GM23338 (cell line): ENCODE results near the gene TENT5A. TPM values are rescaled to one million over a fixed set of nuclear protein-coding genes. Genes with fewer than 3 reads are reported as not detected.

Experiments
- ATAC-seq: fragments of 200-7000 bp; cut with Tn5 transposase; 3 replicates; pipeline ENCODE4 v1.9.1; 2020
- DNase-seq: peaks from one replicate; pipeline ENCODE4 v3.0.0-alpha.2; 2015; ENCODE audit warnings: low spot score
- H2AFZ ChIP-seq: fragments of 200-600 bp; sonication (generic); 2 replicates; pipeline ENCODE4 v1.8.0; 2016; ENCODE audit warnings: antibody characterized with exemption, mild to moderate bottlenecking, moderate library complexity
- H3F3A ChIP-seq: fragments of 200-600 bp; sonication (generic); replicated peaks from 2 replicates; pipeline ENCODE4 v1.8.0; 2017; ENCODE audit warnings: antibody characterized with exemption, mixed run types, low read depth
- H3K27ac ChIP-seq: fragments of 200-600 bp; sonication (generic); 2 replicates; pipeline ENCODE4 v1.6.1; 2016; ENCODE audit warnings: low read depth
- H3K27me3 ChIP-seq: fragments of 200-600 bp; sonication (generic); 2 replicates; pipeline ENCODE4 v1.8.0; 2016; ENCODE audit warnings: mild to moderate bottlenecking, mixed run types, moderate library complexity; ENCODE audit not compliant: insufficient read depth
- H3K36me3 ChIP-seq: fragments of 200-600 bp; sonication (generic); 2 replicates; pipeline ENCODE4 v1.8.0; 2016; ENCODE audit warnings: mild to moderate bottlenecking; ENCODE audit not compliant: insufficient read depth
- H3K4me1 ChIP-seq: fragments of 200-600 bp; sonication (generic); 2 replicates; pipeline ENCODE4 v1.8.0; 2016; ENCODE audit warnings: mild to moderate bottlenecking, moderate library complexity; ENCODE audit not compliant: insufficient read depth
- H3K4me2 ChIP-seq: fragments of 200-600 bp; sonication (generic); 2 replicates; pipeline ENCODE4 v1.7.1; 2017; ENCODE audit warnings: mixed run types
- H3K4me3 ChIP-seq: fragments of 200-600 bp; sonication (generic); 2 replicates; pipeline ENCODE4 v1.6.1; 2016; ENCODE audit warnings: mixed run types
- H3K79me2 ChIP-seq: fragments of 200-600 bp; sonication (generic); replicated peaks from 2 replicates; pipeline ENCODE4 v1.8.0; 2017; ENCODE audit warnings: mild to moderate bottlenecking; ENCODE audit not compliant: insufficient read depth
- H3K9me2 ChIP-seq: fragments of 200-600 bp; sonication (generic); 2 replicates; pipeline ENCODE4 v1.8.0; 2017; ENCODE audit not compliant: insufficient read depth
- H4K20me1 ChIP-seq: fragments of 200-600 bp; sonication (generic); replicated peaks from 2 replicates; pipeline ENCODE4 v1.8.0; 2017; ENCODE audit warnings: mild to moderate bottlenecking; ENCODE audit not compliant: insufficient read depth
- H3K27ac Mint-ChIP-seq: 2 replicates; pipeline ENCODE4 v1.8.0; 2020; ENCODE audit warnings: inconsistent platforms, mild to moderate bottlenecking, moderate library complexity, mixed read lengths
- H3K27me3 Mint-ChIP-seq: 3 replicates; pipeline ENCODE4 v1.8.0; 2022; ENCODE audit warnings: low read depth, mild to moderate bottlenecking, moderate library complexity, mixed read lengths, inconsistent platforms; ENCODE audit not compliant: insufficient read depth, poor library complexity
- H3K36me3 Mint-ChIP-seq: 3 replicates; pipeline ENCODE4 v1.8.0; 2021; ENCODE audit warnings: low read depth, mild to moderate bottlenecking, inconsistent platforms, moderate library complexity, mixed read lengths
- H3K4me1 Mint-ChIP-seq: 3 replicates; pipeline ENCODE4 v1.8.0; 2020; ENCODE audit warnings: mild to moderate bottlenecking, inconsistent platforms, mixed read lengths
- H3K4me3 Mint-ChIP-seq: 3 replicates; pipeline ENCODE4 v1.8.0; 2021; ENCODE audit warnings: moderate library complexity, mild to moderate bottlenecking, inconsistent platforms, mixed read lengths
- H3K9me3 Mint-ChIP-seq: 3 replicates; pipeline ENCODE4 v1.8.0; 2020; ENCODE audit warnings: moderate library complexity, mild to moderate bottlenecking, inconsistent platforms, mixed read lengths
- CREB1 ChIP-seq: fragments of 250-450 bp; sonication (Bioruptor Pico); IDR thresholded peaks from 2 replicates; pipeline ENCODE4 v1.5.0; 2020; ENCODE audit warnings: low read depth, mild to moderate bottlenecking, moderate library complexity
- EZH2 ChIP-seq: fragments of 200-600 bp; sonication (generic); IDR thresholded peaks from one replicate; pipeline ENCODE4 v1.8.0; 2017; ENCODE audit warnings: antibody characterized with exemption, mild to moderate bottlenecking, low read depth; ENCODE audit not compliant: unreplicated experiment
- JUNB ChIP-seq: IDR thresholded peaks from one replicate; pipeline ENCODE4 v1.6.1; 2016; ENCODE audit warnings: antibody characterized with exemption; ENCODE audit not compliant: unreplicated experiment
- NANOG ChIP-seq: IDR thresholded peaks from 2 replicates; pipeline ENCODE4 v1.6.1; 2016; ENCODE audit warnings: antibody characterized with exemption, borderline replicate concordance
- POLR2AphosphoS5 ChIP-seq: IDR thresholded peaks from 2 replicates; pipeline ENCODE4 v1.6.1; 2016; ENCODE audit warnings: antibody characterized with exemption, low read depth
- polyA plus RNA-seq: library from polyadenylated mRNA; unstranded; fragments of >200 nt; fragmentation: Nextera tagmentation; extraction: Ambion mirVana; gene quantifications from 2 replicates; pipeline ENCODE4 v1.2.1, GENCODE V29; 2016
- total RNA-seq: library from RNA; depleted of rRNA; stranded (reverse); fragments of >200 nt; shearing (Covaris generic); gene quantifications from 2 replicates; pipeline ENCODE4 v1.2.3, GENCODE V29; 2014
- TF ChIP-seq, protein P1 (sequence below): IDR thresholded peaks from one replicate; pipeline ENCODE4 v1.6.1; 2018; ENCODE audit warnings: antibody characterized with exemption; ENCODE audit not compliant: unreplicated experiment
- TF ChIP-seq, protein P2 (sequence below), 2 experiments: fragments of 200-600 bp in 1 of 2; sonication (generic) in 1 of 2; conservative IDR thresholded peaks; 2 replicates each; pipeline versions ENCODE4 v1.5.1 to v1.6.1; 2016 to 2017; ENCODE audit warnings: antibody characterized with exemption in 2 of 2, low read depth in 2 of 2, mild to moderate bottlenecking in 2 of 2, moderate library complexity in 1 of 2
- TF ChIP-seq, protein P3 (sequence below): fragments of 250-450 bp; sonication (Bioruptor Pico); IDR thresholded peaks from 2 replicates; pipeline ENCODE4 v1.5.0; 2020; ENCODE audit warnings: mild to moderate bottlenecking, moderate library complexity

Gene TENT5A
- total and polyA plus RNA-seq, 2 experiments from 2014 or later: 3.8 to 4.7 TPM

DNA sequence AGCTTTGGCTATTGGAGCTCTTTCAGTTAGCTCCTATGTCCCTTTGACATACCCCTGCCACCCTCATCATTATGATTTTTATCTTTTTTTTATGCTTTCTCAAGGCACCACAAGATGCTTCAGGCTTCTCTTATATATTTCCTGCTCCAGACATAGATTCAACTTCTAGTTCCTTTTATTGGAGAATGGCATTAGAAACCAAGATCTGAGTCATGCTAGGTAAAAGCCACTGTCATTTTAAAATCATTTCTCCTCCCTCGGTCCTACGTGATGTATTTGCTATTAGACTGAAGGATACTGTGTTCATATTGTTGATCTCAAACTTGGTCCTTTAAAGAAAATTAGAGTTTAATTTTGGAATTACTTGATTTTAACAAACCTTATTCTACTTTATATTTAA is 8.3 kb downstream of the TENT5A start:
- H3K9me2 ChIP-seq: no peaks in the 10 kb centered on the region
- no peaks in the 10 kb centered on the region for H3K27me3 ChIP-seq
- no peaks in the 10 kb centered on the region for H3K36me3 ChIP-seq
- Mint-ChIP-seq H3K4me1 (no peaks in the 10 kb centered on the region), H3K27me3 (no peaks in the 10 kb centered on the region), H3K27ac (no peak overlapping the region), H3K9me3 (no peaks in the 10 kb centered on the region), H3K4me3 (no peak overlapping the region), H3K36me3 (peaks cover 1% of the 10 kb centered on the region; the same call in 1 of the 3 replicates)
- TF ChIP-seq EZH2 (no peak), JUNB (no peak), POLR2AphosphoS5 (no peak)
- TF ChIP-seq, protein P1, sequence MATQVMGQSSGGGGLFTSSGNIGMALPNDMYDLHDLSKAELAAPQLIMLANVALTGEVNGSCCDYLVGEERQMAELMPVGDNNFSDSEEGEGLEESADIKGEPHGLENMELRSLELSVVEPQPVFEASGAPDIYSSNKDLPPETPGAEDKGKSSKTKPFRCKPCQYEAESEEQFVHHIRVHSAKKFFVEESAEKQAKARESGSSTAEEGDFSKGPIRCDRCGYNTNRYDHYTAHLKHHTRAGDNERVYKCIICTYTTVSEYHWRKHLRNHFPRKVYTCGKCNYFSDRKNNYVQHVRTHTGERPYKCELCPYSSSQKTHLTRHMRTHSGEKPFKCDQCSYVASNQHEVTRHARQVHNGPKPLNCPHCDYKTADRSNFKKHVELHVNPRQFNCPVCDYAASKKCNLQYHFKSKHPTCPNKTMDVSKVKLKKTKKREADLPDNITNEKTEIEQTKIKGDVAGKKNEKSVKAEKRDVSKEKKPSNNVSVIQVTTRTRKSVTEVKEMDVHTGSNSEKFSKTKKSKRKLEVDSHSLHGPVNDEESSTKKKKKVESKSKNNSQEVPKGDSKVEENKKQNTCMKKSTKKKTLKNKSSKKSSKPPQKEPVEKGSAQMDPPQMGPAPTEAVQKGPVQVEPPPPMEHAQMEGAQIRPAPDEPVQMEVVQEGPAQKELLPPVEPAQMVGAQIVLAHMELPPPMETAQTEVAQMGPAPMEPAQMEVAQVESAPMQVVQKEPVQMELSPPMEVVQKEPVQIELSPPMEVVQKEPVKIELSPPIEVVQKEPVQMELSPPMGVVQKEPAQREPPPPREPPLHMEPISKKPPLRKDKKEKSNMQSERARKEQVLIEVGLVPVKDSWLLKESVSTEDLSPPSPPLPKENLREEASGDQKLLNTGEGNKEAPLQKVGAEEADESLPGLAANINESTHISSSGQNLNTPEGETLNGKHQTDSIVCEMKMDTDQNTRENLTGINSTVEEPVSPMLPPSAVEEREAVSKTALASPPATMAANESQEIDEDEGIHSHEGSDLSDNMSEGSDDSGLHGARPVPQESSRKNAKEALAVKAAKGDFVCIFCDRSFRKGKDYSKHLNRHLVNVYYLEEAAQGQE: no peak
- TF ChIP-seq, protein P2, sequence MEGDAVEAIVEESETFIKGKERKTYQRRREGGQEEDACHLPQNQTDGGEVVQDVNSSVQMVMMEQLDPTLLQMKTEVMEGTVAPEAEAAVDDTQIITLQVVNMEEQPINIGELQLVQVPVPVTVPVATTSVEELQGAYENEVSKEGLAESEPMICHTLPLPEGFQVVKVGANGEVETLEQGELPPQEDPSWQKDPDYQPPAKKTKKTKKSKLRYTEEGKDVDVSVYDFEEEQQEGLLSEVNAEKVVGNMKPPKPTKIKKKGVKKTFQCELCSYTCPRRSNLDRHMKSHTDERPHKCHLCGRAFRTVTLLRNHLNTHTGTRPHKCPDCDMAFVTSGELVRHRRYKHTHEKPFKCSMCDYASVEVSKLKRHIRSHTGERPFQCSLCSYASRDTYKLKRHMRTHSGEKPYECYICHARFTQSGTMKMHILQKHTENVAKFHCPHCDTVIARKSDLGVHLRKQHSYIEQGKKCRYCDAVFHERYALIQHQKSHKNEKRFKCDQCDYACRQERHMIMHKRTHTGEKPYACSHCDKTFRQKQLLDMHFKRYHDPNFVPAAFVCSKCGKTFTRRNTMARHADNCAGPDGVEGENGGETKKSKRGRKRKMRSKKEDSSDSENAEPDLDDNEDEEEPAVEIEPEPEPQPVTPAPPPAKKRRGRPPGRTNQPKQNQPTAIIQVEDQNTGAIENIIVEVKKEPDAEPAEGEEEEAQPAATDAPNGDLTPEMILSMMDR (conservative IDR thresholded peaks at IDR 0.05; ENCODE audit: low read depth in 2 of 2): no peak
- H3K4me1 ChIP-seq: no peaks in the 10 kb centered on the region
- H2AFZ ChIP-seq: no peak overlapping the region
- H3K79me2 ChIP-seq: no peaks in the 10 kb centered on the region
- H3K27ac ChIP-seq: no peak overlapping the region
- no peak overlapping the region for H3K4me3 ChIP-seq
- ATAC-seq: no peak
- H3K4me2 ChIP-seq: no peak overlapping the region
- DNase-seq: no peak
- no peaks in the 10 kb centered on the region for H4K20me1 ChIP-seq
- H3F3A ChIP-seq: no peaks in the 10 kb centered on the region

DNA sequence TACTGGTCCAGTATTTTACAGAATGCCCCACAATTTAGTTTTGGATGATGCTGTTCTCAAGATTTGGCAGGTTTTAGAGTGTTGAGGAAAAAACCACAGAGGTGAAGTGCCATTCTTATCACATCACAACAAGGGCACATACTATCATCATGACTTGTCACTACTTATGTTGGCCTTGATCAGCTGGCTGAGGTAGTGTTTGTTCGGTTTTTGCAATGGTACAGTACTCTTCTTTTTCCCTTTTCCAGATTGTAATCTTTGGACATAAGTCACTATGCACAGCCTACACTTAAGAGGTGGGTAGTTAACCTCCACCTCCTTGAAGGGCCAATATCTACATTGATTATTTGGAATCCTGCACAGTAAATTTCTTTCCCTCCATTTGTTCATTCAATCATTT is 8.8 kb downstream of the TENT5A start:
- Mint-ChIP-seq H3K27me3 (no peaks in the 10 kb centered on the region), H3K36me3 (no peaks in the 10 kb centered on the region), H3K27ac (no peak overlapping the region), H3K9me3 (no peaks in the 10 kb centered on the region), H3K4me1 (no peaks in the 10 kb centered on the region), H3K4me3 (no peak overlapping the region)
- H3F3A ChIP-seq: no peaks in the 10 kb centered on the region
- H3K27me3 ChIP-seq: no peaks in the 10 kb centered on the region
- no peak for DNase-seq
- H3K4me3 ChIP-seq: no peak overlapping the region
- H2AFZ ChIP-seq: no peak overlapping the region
- H3K79me2 ChIP-seq: no peaks in the 10 kb centered on the region
- no peaks in the 10 kb centered on the region for H3K9me2 ChIP-seq
- H3K4me1 ChIP-seq: no peaks in the 10 kb centered on the region
- ATAC-seq: no peak
- no peak overlapping the region for H3K4me2 ChIP-seq
- H3K27ac ChIP-seq: no peak overlapping the region
- no peaks in the 10 kb centered on the region for H4K20me1 ChIP-seq
- no peaks in the 10 kb centered on the region for H3K36me3 ChIP-seq
- TF ChIP-seq, protein P3, sequence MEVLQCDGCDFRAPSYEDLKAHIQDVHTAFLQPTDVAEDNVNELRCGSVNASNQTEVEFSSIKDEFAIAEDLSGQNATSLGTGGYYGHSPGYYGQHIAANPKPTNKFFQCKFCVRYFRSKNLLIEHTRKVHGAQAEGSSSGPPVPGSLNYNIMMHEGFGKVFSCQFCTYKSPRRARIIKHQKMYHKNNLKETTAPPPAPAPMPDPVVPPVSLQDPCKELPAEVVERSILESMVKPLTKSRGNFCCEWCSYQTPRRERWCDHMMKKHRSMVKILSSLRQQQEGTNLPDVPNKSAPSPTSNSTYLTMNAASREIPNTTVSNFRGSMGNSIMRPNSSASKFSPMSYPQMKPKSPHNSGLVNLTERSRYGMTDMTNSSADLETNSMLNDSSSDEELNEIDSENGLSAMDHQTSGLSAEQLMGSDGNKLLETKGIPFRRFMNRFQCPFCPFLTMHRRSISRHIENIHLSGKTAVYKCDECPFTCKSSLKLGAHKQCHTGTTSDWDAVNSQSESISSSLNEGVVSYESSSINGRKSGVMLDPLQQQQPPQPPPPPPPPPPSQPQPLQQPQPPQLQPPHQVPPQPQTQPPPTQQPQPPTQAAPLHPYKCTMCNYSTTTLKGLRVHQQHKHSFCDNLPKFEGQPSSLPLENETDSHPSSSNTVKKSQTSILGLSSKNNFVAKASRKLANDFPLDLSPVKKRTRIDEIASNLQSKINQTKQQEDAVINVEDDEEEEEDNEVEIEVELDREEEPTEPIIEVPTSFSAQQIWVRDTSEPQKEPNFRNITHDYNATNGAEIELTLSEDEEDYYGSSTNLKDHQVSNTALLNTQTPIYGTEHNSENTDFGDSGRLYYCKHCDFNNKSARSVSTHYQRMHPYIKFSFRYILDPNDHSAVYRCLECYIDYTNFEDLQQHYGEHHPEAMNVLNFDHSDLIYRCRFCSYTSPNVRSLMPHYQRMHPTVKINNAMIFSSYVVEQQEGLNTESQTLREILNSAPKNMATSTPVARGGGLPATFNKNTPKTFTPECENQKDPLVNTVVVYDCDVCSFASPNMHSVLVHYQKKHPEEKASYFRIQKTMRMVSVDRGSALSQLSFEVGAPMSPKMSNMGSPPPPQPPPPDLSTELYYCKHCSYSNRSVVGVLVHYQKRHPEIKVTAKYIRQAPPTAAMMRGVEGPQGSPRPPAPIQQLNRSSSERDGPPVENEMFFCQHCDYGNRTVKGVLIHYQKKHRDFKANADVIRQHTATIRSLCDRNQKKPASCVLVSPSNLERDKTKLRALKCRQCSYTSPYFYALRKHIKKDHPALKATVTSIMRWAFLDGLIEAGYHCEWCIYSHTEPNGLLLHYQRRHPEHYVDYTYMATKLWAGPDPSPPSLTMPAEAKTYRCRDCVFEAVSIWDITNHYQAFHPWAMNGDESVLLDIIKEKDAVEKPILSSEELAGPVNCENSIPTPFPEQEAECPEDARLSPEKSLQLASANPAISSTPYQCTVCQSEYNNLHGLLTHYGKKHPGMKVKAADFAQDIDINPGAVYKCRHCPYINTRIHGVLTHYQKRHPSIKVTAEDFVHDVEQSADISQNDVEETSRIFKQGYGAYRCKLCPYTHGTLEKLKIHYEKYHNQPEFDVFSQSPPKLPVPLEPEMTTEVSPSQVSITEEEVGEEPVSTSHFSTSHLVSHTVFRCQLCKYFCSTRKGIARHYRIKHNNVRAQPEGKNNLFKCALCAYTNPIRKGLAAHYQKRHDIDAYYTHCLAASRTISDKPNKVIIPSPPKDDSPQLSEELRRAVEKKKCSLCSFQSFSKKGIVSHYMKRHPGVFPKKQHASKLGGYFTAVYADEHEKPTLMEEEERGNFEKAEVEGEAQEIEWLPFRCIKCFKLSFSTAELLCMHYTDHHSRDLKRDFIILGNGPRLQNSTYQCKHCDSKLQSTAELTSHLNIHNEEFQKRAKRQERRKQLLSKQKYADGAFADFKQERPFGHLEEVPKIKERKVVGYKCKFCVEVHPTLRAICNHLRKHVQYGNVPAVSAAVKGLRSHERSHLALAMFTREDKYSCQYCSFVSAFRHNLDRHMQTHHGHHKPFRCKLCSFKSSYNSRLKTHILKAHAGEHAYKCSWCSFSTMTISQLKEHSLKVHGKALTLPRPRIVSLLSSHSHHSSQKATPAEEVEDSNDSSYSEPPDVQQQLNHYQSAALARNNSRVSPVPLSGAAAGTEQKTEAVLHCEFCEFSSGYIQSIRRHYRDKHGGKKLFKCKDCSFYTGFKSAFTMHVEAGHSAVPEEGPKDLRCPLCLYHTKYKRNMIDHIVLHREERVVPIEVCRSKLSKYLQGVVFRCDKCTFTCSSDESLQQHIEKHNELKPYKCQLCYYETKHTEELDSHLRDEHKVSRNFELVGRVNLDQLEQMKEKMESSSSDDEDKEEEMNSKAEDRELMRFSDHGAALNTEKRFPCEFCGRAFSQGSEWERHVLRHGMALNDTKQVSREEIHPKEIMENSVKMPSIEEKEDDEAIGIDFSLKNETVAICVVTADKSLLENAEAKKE (CRISPR knock-in tag): no peak
- no peak for TF ChIP-seq CREB1 (CRISPR knock-in tag)
- no peak for TF ChIP-seq JUNB
- no peak for TF ChIP-seq NANOG
- TF ChIP-seq, protein P2 (conservative IDR thresholded peaks at IDR 0.05; ENCODE audit: low read depth in 2 of 2): no peak
